Hematopoietic multipotent progenitor cell treated with erythropoietin and hydrocortisone succinate and interleukin-3 and kit ligand, for 17 days (in vitro differentiated cells): ENCODE results near the gene MICAL3.

Experiments
- DNase-seq: peaks from one replicate; pipeline ENCODE4 v3.0.0-alpha.2; 2015; ENCODE audit warnings: low spot score

Gene MICAL3

DNA sequence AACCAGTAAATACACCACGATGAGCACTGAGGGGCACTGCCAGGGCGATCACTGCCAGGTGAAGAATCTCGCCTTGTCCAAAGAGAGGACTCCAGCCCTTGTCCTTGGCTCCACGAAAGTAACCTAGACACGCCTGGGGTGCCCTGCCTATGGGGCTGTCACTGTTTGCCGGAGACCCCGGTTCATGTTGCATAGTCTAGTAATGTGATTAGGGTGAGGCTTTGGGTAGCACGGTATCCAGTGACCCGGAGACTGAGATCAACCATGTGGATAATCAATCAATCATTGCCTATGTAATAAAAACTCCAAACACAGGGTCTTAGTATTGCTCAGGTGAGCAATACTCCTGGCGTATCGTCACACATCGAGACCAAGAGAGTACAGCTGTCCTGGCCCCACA lies 190.9 kb downstream of the MICAL3 start:
- no peak for DNase-seq

GRCh38 chr22:17832665-17833064 lies 191.7 kb downstream of the MICAL3 start:
- DNase-seq, result no peak

GRCh38 chr22:17831501-17832251 lies 192.7 kb downstream of the MICAL3 start:
- no peak for DNase-seq

DNA sequence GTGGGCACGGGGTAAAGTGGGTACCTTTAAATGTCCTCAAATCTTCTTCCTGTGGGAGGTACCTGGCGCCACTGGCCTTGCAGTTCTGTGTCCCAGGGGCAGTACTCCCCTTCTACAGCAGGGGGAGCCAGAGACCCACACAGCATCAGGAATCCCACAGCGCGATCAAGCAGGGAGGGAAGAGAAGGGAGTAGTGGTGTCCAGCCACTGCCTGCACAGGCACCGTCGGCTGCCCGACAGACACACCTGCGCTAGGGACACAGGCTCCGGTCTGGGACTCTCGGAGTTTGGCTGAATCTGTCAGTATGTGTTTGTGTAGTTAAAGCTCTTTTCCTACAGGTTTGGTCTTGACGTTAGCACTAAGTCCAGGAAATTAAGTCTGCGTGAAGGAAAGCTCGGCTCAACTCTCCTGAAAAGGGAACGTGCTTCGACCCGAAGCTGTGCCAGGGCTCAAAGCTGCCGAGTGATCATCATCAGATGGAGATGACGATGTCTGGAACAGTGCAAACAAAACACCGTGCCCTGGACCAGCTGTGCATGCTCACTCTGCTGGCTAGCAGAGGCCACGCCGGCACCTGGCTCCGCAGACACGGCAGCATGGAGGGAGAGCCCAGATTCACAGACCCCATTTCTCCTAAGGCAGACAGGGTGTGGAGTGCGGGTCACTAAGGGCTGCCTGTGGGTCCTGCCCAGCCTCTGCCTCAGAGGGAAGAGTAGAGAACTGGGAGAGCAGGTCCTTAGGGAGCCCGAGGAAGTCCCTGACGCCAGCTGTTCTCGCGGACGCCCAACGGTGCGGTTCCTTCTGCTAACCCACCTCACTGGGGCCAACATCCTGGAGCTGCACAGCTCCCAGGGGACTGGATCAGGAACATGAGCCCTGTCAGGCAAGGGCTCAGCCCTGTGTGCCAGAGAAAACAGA lies 194.1 kb downstream of the MICAL3 start:
- peak; percentile 89 for DNase-seq

- DNase-seq, result no peak
These were observed 194.7 kb downstream of the MICAL3 start for GRCh38 chr22:17829695-17830042.

- DNase-seq, result no peak
These were observed 195.8 kb downstream of the MICAL3 start for GRCh38 chr22:17828502-17829080.

DNA sequence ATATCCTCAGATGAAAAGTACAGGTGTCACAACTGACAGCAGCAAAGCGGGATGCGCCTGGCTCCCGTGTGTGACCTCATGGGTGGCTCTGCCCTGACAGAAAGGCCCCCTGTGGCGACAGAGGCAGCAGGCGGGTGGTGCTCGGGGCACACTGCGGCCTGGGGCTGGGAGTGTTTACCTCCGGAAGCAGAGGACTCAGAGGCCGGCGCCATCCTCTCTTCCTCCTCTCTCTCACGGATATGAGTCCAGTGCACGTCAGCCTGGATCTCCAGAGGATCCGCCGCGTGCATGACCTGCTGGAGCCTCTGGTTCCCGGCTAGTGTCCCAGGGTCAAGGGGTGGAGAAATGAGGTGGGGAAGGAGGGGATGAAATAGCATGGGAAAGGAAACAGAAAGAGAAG lies 196.9 kb downstream of the MICAL3 start:
- no peak for DNase-seq

DNA sequence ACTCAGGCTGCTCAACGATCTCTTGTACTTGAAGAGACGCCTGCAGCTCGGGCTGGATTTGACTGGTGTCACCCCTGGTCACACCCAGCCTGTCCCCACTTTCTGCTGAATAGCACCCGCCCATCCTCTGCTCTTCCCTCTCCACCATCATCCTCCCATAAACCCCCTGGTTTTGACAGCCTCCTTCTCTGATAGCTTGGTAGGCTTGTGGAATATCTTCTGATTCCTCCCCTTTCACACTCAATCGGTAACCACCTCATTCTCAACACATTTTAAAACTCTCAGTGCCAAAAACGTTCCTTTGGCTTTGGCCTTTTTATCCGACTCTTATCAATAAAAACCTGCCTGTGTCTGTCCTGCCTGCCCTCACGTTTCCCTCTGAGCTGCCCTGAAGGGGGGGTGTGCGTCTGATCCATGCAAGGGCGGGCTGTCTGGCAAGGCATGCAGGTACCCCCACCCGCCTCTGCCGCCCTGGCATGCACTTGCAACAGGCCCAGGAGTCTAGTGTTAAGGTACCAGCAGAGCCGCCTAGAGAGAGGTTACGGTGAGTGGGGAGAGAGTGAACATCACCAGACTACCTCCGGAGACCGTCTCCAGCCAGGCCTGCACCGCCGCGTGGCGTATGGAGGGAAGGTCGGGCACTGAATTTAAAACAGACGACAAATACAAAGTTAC lies 198.3 kb downstream of the MICAL3 start:
- DNase-seq, result peak; percentile 44

DNA sequence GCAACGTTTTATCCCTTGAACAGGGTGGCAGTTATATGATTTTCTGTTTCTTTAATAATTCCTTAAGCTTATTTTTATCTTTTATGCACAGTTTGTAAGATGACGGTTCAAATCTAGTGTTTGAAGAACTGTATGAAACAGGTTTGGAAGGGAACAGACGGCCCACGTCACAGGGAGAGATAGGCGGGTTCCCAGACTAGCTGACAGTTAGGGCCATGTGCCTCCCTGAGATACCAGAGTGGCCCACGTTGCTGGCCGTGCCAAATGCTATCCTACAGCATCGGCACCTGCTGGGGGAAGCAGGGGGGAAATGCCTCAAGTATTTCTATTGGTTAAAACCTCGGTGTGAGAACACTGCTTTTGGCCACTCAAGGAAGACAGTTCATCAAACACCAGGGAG lies 199.9 kb downstream of the MICAL3 start:
- peak; percentile 80 for DNase-seq

- DNase-seq, result no peak
These were observed 200.4 kb downstream of the MICAL3 start for GRCh38 chr22:17823964-17824363.

DNA sequence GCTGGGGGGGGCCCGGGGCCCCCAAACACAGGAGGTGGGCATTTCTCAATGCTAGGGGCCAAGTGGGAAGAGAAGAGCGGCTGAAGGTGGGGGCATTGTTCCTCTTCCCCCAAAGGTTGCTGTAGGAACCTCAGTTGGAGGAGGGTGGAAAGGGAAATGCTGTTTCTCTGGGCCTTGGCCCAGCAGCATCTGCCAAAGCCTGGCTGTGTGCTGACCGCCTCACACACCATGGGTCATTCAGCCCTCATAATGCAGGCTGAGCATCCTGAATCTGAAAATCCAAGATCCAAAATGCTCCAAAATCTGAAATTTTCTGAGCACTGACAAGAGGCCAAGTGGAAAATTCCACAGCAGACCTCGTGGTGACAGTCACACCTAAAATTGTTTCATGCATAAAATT lies 201.1 kb downstream of the MICAL3 start:
- DNase-seq, result no peak

- DNase-seq, result no peak
These were observed 202.3 kb downstream of the MICAL3 start for GRCh38 chr22:17822087-17822486.

DNA sequence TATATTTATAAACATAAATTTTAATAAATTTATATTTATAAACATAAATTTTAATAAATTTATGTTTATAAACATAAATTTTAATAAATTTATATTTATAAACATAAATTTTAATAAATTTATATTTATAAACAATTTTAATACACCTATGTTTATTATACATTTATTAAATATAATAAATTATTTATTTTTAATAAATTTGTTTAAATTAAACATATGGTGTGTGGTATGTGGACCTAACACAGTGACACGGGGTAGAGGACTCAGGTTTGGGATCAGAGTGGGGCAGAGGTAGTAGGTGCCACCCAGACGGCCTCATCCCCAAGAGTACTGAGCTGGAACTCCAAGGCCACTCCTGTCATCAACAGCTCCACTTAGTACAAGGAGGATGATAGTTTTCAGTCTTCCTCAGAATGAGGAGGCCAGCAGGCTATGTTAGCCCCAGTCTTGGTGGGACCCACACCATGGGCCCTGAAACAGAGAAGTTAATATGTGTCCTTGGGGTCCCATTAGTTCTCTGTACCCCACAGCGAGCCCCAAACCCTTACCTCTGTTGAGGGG lies 203.4 kb downstream of the MICAL3 start:
- DNase-seq, result no peak

DNA sequence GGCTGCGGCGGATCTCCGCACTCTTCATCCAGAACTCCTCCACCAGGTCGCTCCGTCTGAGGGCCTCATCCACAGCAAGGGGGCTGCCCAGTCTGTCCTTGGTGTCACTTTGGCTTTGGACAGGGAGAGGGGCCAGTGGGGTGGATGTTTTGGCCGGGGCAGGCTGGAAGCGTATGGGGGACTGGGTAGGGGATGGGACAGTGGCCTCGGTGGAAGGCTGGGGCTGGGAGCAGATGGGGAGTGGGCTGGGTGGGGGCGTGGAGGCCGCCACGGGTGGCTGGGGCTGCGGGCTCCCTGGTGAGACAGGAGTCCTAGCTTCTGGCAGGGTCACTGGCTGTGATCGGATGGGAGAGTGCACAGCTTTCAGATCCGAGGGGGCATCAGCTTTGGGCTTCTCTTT lies 205.7 kb downstream of the MICAL3 start:
- no peak for DNase-seq

GRCh38 chr22:17818180-17818579 lies 206.2 kb downstream of the MICAL3 start:
- DNase-seq, result no peak

- DNase-seq, result no peak
These were observed 206.8 kb downstream of the MICAL3 start for GRCh38 chr22:17817511-17818065.

DNA sequence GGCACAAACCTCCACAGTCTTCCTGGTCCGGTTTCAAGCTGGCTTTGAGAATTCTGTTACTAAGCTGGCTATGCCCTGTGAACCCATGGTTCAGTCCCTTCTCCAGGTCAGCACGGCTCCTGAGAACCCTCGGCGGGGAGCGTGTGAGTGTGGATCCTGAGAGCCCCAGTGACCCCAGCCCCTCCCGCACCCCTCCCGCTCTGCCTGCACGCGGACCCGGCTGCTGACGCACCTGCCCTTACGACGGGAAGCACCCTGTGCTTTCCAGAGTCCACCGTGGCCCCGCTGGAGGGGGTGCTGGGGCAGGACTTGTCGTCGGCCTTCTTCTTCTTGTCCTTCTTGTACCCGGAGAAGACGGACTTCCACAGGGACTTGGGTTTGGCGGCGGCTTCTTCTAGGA lies 207.3 kb downstream of the MICAL3 start:
- DNase-seq, result no peak

DNA sequence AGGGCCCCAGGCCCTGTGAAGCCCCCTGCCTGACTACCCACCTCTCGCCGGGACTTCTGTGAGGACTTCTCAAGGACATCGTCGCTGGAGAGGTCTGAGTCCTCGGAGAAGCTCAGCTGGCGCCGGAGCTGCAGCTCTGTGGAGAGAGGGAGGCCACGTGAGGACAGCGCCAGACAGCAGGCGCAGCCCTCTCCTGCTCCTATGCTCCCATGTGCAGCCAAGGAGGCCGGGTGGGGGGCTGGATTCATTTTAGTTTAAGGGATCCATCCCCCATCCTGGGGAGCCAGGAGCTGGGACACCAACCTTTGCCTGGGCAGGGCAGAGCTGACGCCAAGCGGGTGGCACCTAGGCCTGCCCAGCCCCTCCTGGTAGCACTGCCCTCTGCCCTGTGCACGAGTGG lies 207.7 kb downstream of the MICAL3 start:
- DNase-seq, result no peak

DNA sequence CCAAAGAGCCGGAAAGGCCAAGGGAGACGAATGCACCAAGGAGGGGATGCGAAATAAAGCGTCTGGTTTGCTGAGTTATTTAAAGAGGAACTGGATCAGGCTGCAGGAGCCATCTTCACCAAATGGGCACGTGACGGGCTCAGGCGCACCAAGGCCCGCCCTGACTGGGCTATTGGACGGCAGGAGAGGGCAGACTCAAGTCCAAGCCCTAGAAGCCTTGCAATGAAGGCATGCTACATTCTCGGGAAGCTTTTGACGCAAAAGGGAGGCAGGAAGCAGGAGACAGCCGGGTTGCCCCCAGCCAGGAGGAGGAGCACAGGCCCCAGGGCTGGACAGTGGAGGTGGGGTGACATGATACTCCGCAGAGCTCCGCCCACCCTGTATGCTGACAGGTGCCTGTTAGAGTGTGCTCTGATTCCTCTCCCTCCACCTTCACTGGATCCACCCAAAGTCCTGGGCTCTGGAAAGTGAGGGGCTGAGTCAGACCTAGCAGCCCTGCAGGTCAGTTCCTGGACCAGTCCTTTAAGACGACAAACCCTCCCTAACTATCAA lies 208.6 kb downstream of the MICAL3 start:
- no peak for DNase-seq

DNA sequence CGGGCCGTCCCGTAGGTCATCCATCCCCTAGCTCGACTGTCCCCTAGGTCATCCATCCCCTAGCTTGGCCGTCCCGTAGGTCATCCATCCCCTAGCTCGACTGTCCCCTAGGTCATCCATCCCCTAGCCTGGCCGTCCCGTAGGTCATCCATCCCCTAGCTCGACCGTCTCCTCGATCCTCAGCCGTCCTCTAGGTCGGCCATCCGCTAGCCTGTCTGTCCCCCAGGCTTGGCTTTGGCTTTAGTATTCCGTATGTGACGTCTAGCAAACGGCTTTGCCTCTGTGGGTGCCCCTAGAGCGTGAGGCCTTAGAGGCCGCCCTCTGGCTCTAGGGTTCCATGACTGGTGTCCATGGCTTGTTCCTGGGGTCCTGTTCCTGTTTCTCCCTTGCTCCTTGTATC lies 209.5 kb downstream of the MICAL3 start:
- no peak for DNase-seq

DNA sequence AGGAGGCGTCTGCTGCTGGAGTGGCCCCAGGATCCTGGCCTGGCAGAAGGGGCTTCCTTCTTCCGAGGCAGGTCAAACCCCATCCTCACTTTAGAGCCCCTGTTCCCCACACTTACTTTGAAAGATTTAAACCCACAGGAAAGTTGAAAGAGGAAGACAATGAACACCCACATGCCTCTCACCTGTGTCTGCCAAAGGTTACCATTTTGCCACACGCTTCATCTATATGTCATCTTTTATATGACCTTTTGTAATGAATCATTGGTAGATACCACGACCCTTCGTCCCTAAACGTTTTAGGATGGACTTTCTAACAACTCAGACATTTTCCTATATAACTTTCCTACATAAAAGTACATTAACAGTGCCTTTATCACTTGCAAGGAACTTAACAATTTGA lies 210.3 kb downstream of the MICAL3 start:
- DNase-seq, result no peak

- no peak for DNase-seq
These were observed 213.2 kb downstream of the MICAL3 start for GRCh38 chr22:17811119-17811518.
